ENCODE results near the gene ZNF629. TPM values are rescaled to one million over a fixed set of nuclear protein-coding genes. Genes with fewer than 3 reads are reported as not detected.

ZNF629 gene
- total and polyA plus RNA-seq, 2 experiments from 2014 or later: 7.7 to 15.6 TPM

- TF ChIP-seq EZH2 (IDR thresholded peaks at IDR 0.05; ENCODE audit: borderline replicate concordance): no peak
- no peak for TF ChIP-seq EZH2phosphoT487 (IDR thresholded peaks at IDR 0.05; ENCODE audit: low read depth, severe bottlenecking, unreplicated experiment)
- TF ChIP-seq CTCF (IDR thresholded peaks at IDR 0.05; ENCODE audit: poor library complexity): no peak
- Histone ChIP-seq H3K4me3 (no peak overlapping the region), H3K4me2 (no peak overlapping the region), H3K27ac (no peak overlapping the region), H3K9me2 (replicated peaks; ENCODE audit: insufficient read depth) (no peaks in the 10 kb centered on the region), H3K36me3 (replicated peaks; ENCODE audit: insufficient read depth, low read depth) (no peaks in the 10 kb centered on the region), H3K27me3 (no peaks in the 10 kb centered on the region), H4K20me1 (ENCODE audit: insufficient read depth, poor library complexity, severe bottlenecking) (no peaks in the 10 kb centered on the region), H3K9me3 (ENCODE audit: low read depth) (no peaks in the 10 kb centered on the region), H3K79me2 (peaks cover 3% of the 10 kb centered on the region), H2AFZ (no peak overlapping the region), H3K4me1 (ENCODE audit: insufficient read depth) (peaks cover 14% of the 10 kb centered on the region)
- 97% methylated on average over 17 of the region's 17 CpGs for WGBS (ENCODE audit: low lambda C conversion rate, missing lambda C conversion rate)
- no peak for DNase-seq (ENCODE audit: low spot score)
These were observed 49.8 kb downstream of the ZNF629 start for GRCh38 chr16:30736995-30737793.

DNA sequence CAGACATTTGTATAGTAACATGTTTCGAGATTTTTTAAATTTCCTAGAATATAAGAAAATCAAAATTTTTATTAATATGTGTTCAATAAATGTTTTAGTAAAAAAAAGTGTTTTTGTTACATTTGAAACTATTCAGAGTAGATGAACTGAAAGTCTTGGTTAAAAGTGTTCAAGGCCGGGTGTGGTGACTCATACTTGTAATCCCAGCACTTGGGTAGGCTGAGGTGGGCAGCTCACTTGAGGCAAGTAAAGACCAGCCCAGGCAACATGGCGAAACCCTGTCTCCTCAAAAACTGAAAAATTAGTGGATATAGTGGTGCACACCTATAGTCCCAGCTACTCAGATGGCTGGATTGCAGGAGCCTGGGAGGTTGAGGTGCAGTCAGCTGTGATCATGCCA, 55.6 kb downstream of the ZNF629 start:
- Histone ChIP-seq H3K4me1 (ENCODE audit: insufficient read depth) (no peaks in the 10 kb centered on the region), H3K9me2 (replicated peaks; ENCODE audit: insufficient read depth) (no peaks in the 10 kb centered on the region), H3K4me3 (no peak overlapping the region), H3K27me3 (no peaks in the 10 kb centered on the region), H3K27ac (no peak overlapping the region), H2AFZ (no peak overlapping the region), H3K79me2 (peaks cover 16% of the 10 kb centered on the region), H4K20me1 (ENCODE audit: insufficient read depth, poor library complexity, severe bottlenecking) (no peaks in the 10 kb centered on the region), H3K36me3 (replicated peaks; ENCODE audit: insufficient read depth, low read depth) (peaks cover 4% of the 10 kb centered on the region), H3K9me3 (ENCODE audit: low read depth) (no peaks in the 10 kb centered on the region), H3K4me2 (no peak overlapping the region)
- WGBS (ENCODE audit: low lambda C conversion rate, missing lambda C conversion rate): 96% methylated on average over 3 of the region's 3 CpGs
- DNase-seq (ENCODE audit: low spot score): no peak
- no peak for TF ChIP-seq CTCF (IDR thresholded peaks at IDR 0.05; ENCODE audit: poor library complexity)
- no peak for TF ChIP-seq EZH2 (IDR thresholded peaks at IDR 0.05; ENCODE audit: borderline replicate concordance)
- no peak for TF ChIP-seq EZH2phosphoT487 (IDR thresholded peaks at IDR 0.05; ENCODE audit: low read depth, severe bottlenecking, unreplicated experiment)

DNA sequence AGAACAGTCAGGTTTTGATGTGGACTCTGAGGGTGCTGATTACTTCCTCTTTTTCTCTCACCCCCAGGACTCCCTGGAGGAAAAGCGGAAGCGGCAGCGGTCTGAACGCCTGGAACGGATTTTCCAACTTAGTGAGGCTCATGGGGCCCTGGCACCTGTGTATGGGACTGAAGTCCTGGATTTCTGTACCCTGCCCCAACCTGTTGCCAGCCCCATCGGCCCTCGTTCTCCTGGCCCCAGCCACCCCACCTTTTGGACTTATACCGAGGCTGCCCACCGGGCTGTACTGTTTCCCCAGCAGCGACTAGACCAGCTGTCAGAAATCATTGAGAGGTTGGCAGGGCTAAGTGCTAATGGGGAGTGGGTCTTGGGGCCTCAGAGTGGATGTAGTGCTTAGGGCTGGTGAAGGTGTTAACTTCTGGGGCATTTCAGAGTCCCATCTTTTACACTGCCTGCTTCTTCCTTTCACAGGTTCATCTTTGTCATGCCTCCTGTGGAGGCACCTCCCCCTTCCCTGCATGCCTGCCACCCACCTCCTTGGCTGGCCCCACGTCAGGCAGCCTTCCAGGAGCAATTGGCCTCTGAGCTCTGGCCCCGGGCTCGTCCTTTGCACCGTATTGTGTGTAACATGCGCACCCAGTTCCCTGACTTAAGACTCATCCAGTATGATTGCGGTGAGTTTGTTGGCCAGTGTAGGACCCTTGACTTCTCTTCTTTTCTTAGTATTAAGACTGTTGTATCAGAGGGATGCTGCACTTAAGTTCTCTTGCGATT, 57.9 kb downstream of the ZNF629 start:
- 94% methylated on average over 17 of the region's 17 CpGs for WGBS (ENCODE audit: low lambda C conversion rate, missing lambda C conversion rate)
- Histone ChIP-seq H3K9me2 (replicated peaks; ENCODE audit: insufficient read depth) (no peaks in the 10 kb centered on the region), H3K79me2 (peaks cover 18% of the 10 kb centered on the region), H3K4me3 (no peak overlapping the region), H3K4me2 (no peak overlapping the region), H3K9me3 (ENCODE audit: low read depth) (no peaks in the 10 kb centered on the region), H3K27me3 (no peaks in the 10 kb centered on the region), H3K36me3 (replicated peaks; ENCODE audit: insufficient read depth, low read depth) (peaks cover 4% of the 10 kb centered on the region), H4K20me1 (ENCODE audit: insufficient read depth, poor library complexity, severe bottlenecking) (peaks cover 3% of the 10 kb centered on the region), H3K4me1 (ENCODE audit: insufficient read depth) (no peaks in the 10 kb centered on the region), H2AFZ (no peak overlapping the region), H3K27ac (no peak overlapping the region)
- DNase-seq (ENCODE audit: low spot score): no peak
- TF ChIP-seq EZH2 (IDR thresholded peaks at IDR 0.05; ENCODE audit: borderline replicate concordance): no peak
- TF ChIP-seq CTCF (IDR thresholded peaks at IDR 0.05; ENCODE audit: poor library complexity): no peak
- no peak for TF ChIP-seq EZH2phosphoT487 (IDR thresholded peaks at IDR 0.05; ENCODE audit: low read depth, severe bottlenecking, unreplicated experiment)

Small RNAs within 50 kb of the gene (small RNA-seq; reads per million reads assigned to genes)
- gene RF00017: not detected

Other genes with a start within 250 kb of the ZNF629 start
- gene ZNF764, start 228.8 kb downstream of the ZNF629 start, total RNA-seq: 9.8 and 13.8 TPM in 2 replicates
- 12.1 and 12.5 TPM in 2 replicates for gene ZNF764, start 228.8 kb downstream of the ZNF629 start, polyA plus RNA-seq
- gene ZNF688, start 215.5 kb downstream of the ZNF629 start, total RNA-seq: 7.1 and 9.8 TPM in 2 replicates
- gene ZNF688, start 215.5 kb downstream of the ZNF629 start, polyA plus RNA-seq: 21.0 and 21.3 TPM in 2 replicates
- gene ZNF785, start 201.5 kb downstream of the ZNF629 start, total RNA-seq: 10.8 and 11.7 TPM in 2 replicates
- gene ZNF785, start 201.5 kb downstream of the ZNF629 start, polyA plus RNA-seq: 7.3 and 10.0 TPM in 2 replicates
- 7.1 and 8.0 TPM in 2 replicates for gene ZNF689, start 176.8 kb downstream of the ZNF629 start, total RNA-seq
- gene ZNF689, start 176.8 kb downstream of the ZNF629 start, polyA plus RNA-seq: 5.6 and 8.7 TPM in 2 replicates
- gene PRR14, start 136.2 kb downstream of the ZNF629 start, total RNA-seq: 6.6 and 8.1 TPM in 2 replicates
- gene PRR14, start 136.2 kb downstream of the ZNF629 start, polyA plus RNA-seq: 18.7 and 20.0 TPM in 2 replicates
- gene FBRS, start 128.8 kb downstream of the ZNF629 start, total RNA-seq: 18.5 and 22.9 TPM in 2 replicates
- gene FBRS, start 128.8 kb downstream of the ZNF629 start, polyA plus RNA-seq: 22.1 and 25.5 TPM in 2 replicates
- gene SRCAP, start 88.0 kb downstream of the ZNF629 start, total RNA-seq: 9.6 and 15.3 TPM in 2 replicates
- 29.3 and 33.6 TPM in 2 replicates for gene SRCAP, start 88.0 kb downstream of the ZNF629 start, polyA plus RNA-seq
- gene PHKG2, start 38.8 kb downstream of the ZNF629 start, total RNA-seq: 27.5 and 28.0 TPM in 2 replicates
- 39.5 and 45.6 TPM in 2 replicates for gene PHKG2, start 38.8 kb downstream of the ZNF629 start, polyA plus RNA-seq
- gene CFAP119, start 25.1 kb downstream of the ZNF629 start, total RNA-seq: 1.3 and 5.0 TPM in 2 replicates
- gene CFAP119, start 25.1 kb downstream of the ZNF629 start, polyA plus RNA-seq: 4.2 and 6.1 TPM in 2 replicates
- 63.5 and 75.3 TPM in 2 replicates for gene RNF40, start 24.9 kb downstream of the ZNF629 start, total RNA-seq
- gene RNF40, start 24.9 kb downstream of the ZNF629 start, polyA plus RNA-seq: 70.4 and 75.6 TPM in 2 replicates
- 21.4 and 25.7 TPM in 2 replicates for gene BCL7C, start 106.9 kb upstream of the ZNF629 start, total RNA-seq
- 54.1 and 57.3 TPM in 2 replicates for gene BCL7C, start 106.9 kb upstream of the ZNF629 start, polyA plus RNA-seq
- gene CTF1, start 109.4 kb upstream of the ZNF629 start, total RNA-seq: 1.1 and 1.7 TPM in 2 replicates
- gene CTF1, start 109.4 kb upstream of the ZNF629 start, polyA plus RNA-seq: 13.0 and 18.2 TPM in 2 replicates
- gene FBXL19, start 136.4 kb upstream of the ZNF629 start, total RNA-seq: 15.6 and 19.4 TPM in 2 replicates
- 2.1 and 3.6 TPM in 2 replicates for gene FBXL19, start 136.4 kb upstream of the ZNF629 start, polyA plus RNA-seq
- 42.4 and 52.5 TPM in 2 replicates for gene ORAI3, start 161.9 kb upstream of the ZNF629 start, total RNA-seq
- 54.0 and 56.9 TPM in 2 replicates for gene ORAI3, start 161.9 kb upstream of the ZNF629 start, polyA plus RNA-seq
- gene SETD1A, start 170.5 kb upstream of the ZNF629 start, total RNA-seq: 1.8 and 2.7 TPM in 2 replicates
- 2.2 and 2.3 TPM in 2 replicates for gene SETD1A, start 170.5 kb upstream of the ZNF629 start, polyA plus RNA-seq
- 17.5 and 18.1 TPM in 2 replicates for gene HSD3B7, start 198.0 kb upstream of the ZNF629 start, total RNA-seq
- 16.7 and 20.8 TPM in 2 replicates for gene HSD3B7, start 198.0 kb upstream of the ZNF629 start, polyA plus RNA-seq
- 0.87 and 1.6 TPM in 2 replicates for gene STX1B, start 223.4 kb upstream of the ZNF629 start, total RNA-seq
- gene STX1B, start 223.4 kb upstream of the ZNF629 start, polyA plus RNA-seq: 2.0 and 2.7 TPM in 2 replicates
- 23.2 and 25.9 TPM in 2 replicates for gene STX4, start 246.4 kb upstream of the ZNF629 start, total RNA-seq
- 72.4 and 90.4 TPM in 2 replicates for gene STX4, start 246.4 kb upstream of the ZNF629 start, polyA plus RNA-seq